H1 (cell line): ENCODE measurements around the gene PDZD8. TPM values are rescaled to one million over a fixed set of nuclear protein-coding genes. Genes with fewer than 3 reads are reported as not detected.

Experiments used
- CTCF ChIA-PET: fragments of 300-600 bp; sonication (Branson Sonifier 250); formaldehyde crosslinking; loops from one replicate; lab custom pipeline; 2021; ENCODE audit not compliant: partially characterized antibody; lab: Charles Lee
- POLR2A ChIA-PET: fragments of 300-600 bp; sonication (Branson Sonifier 250); formaldehyde crosslinking; loops from one replicate; lab custom pipeline; 2021; ENCODE audit warnings: inconsistent platforms; ENCODE audit not compliant: partially characterized antibody; lab: Charles Lee
- DNase-seq, 2 experiments: peaks; one replicate each; pipeline versions ENCODE4 v3.0.0 to v3.0.0-alpha.2; 2010 to 2022; ENCODE audit warnings: low spot score in 2 of 2, low read depth in 1 of 2, mixed read lengths in 1 of 2
- FAIRE-seq: peaks from 2 replicates; lab custom pipeline; 2011; peaks lifted over from hg19 to GRCh38; lab: Jason Lieb, UNC
- H2AFZ ChIP-seq: 2 replicates; pipeline ENCODE4 v1.8.1; 2012; ENCODE audit warnings: low read length, inconsistent platforms
- H2AK5ac ChIP-seq: 2 replicates; pipeline ENCODE4 v1.6.1; 2013; ENCODE audit warnings: low read depth, low read length
- H2BK120ac ChIP-seq: replicated peaks from 2 replicates; pipeline ENCODE3; 2013; ENCODE audit warnings: low read depth, low read length, inconsistent platforms
- H2BK12ac ChIP-seq: 2 replicates; pipeline ENCODE4 v1.6.1; 2013; ENCODE audit warnings: low read depth, low read length
- H2BK15ac ChIP-seq: 2 replicates; pipeline ENCODE4 v1.6.1; 2013; ENCODE audit warnings: low read length
- H2BK20ac ChIP-seq: 2 replicates; pipeline ENCODE4 v1.6.1; 2013; ENCODE audit warnings: low read length
- H2BK5ac ChIP-seq: 2 replicates; pipeline ENCODE4 v1.6.1; 2013; ENCODE audit warnings: low read depth, low read length
- H3K14ac ChIP-seq: 2 replicates; pipeline ENCODE4 v1.6.1; 2013; ENCODE audit warnings: inconsistent platforms; ENCODE audit not compliant: insufficient read length
- H3K18ac ChIP-seq: 2 replicates; pipeline ENCODE4 v1.6.1; 2013; ENCODE audit warnings: low read length; ENCODE audit errors: extremely low read depth
- H3K23ac ChIP-seq: 2 replicates; pipeline ENCODE4 v1.6.1; 2013; ENCODE audit warnings: inconsistent platforms; ENCODE audit not compliant: insufficient read length
- H3K23me2 ChIP-seq: 2 replicates; pipeline ENCODE4 v1.6.1; 2013; ENCODE audit warnings: low read depth, low read length
- H3K27ac ChIP-seq: 2 replicates; pipeline ENCODE4 v1.6.1; 2011; ENCODE audit warnings: low read depth, low read length, inconsistent platforms
- H3K27me3 ChIP-seq, 4 experiments: replicated peaks in 1 of 4; 1 replicate in 1 of 4; 2 replicates in 3 of 4; pipeline versions ENCODE4 v1.6.1 to v1.8.1; 2011 to 2013; ENCODE audit warnings: low read length in 3 of 4, mild to moderate bottlenecking in 3 of 4, inconsistent platforms in 2 of 4, mixed read lengths in 2 of 4, moderate library complexity in 1 of 4; ENCODE audit not compliant: control insufficient read depth in 3 of 4, insufficient read depth in 3 of 4; ENCODE audit errors: extremely low read depth in 1 of 4
- H3K36me3 ChIP-seq, 4 experiments: 2 replicates each; pipeline versions ENCODE4 v1.6.1 to v1.8.1; 2011 to 2013; ENCODE audit warnings: mild to moderate bottlenecking in 4 of 4, low read length in 3 of 4, moderate library complexity in 2 of 4, control low read depth in 1 of 4, inconsistent platforms in 1 of 4; ENCODE audit not compliant: insufficient read depth in 4 of 4, control insufficient read depth in 2 of 4
- H3K4ac ChIP-seq: replicated peaks from 2 replicates; pipeline ENCODE3; 2013; ENCODE audit warnings: low read length, low read depth, mixed read lengths, inconsistent platforms; ENCODE audit not compliant: insufficient read length
- H3K4me1 ChIP-seq, 4 experiments: replicated peaks in 1 of 4; 1 replicate in 1 of 4; 2 replicates in 3 of 4; pipeline versions ENCODE4 v1.6.1 to v1.8.1; 2011 to 2013; ENCODE audit warnings: low read length in 3 of 4, inconsistent platforms in 2 of 4, mixed read lengths in 1 of 4; ENCODE audit not compliant: insufficient read depth in 4 of 4, control insufficient read depth in 3 of 4
- H3K4me2 ChIP-seq, 2 experiments: 2 replicates each; pipeline versions ENCODE4 v1.6.1 to v1.8.1; 2011 to 2013; ENCODE audit warnings: low read depth in 2 of 2, low read length in 2 of 2, control low read depth in 1 of 2, inconsistent platforms in 1 of 2, mild to moderate bottlenecking in 1 of 2; ENCODE audit not compliant: insufficient read depth in 1 of 2
- H3K4me3 ChIP-seq, 4 experiments: fragments of 200-600, 300-600 bp in 1 of 4; sonication (generic), shearing (Covaris generic), sonication (Bioruptor Twin) in 1 of 4; 2 replicates each; pipeline versions ENCODE4 v1.5.1 to v1.8.1; 2011 to 2016; ENCODE audit warnings: low read length in 4 of 4, low read depth in 3 of 4, control low read depth in 2 of 4, inconsistent platforms in 2 of 4, mild to moderate bottlenecking in 2 of 4, mixed read lengths in 1 of 4, moderate library complexity in 1 of 4; ENCODE audit not compliant: insufficient read depth in 2 of 4; ENCODE audit errors: extremely low read depth in 1 of 4
- H3K56ac ChIP-seq: replicated peaks from 2 replicates; pipeline ENCODE3; 2013; ENCODE audit warnings: low read depth, mild to moderate bottlenecking, mixed read lengths, low read length, inconsistent platforms; ENCODE audit not compliant: insufficient read length
- H3K79me1 ChIP-seq: 2 replicates; pipeline ENCODE4 v1.6.1; 2013; ENCODE audit warnings: low read depth, low read length, control low read depth
- H3K79me2 ChIP-seq, 2 experiments: 2 replicates each; pipeline versions ENCODE4 v1.6.1 to v1.8.1; 2012 to 2013; ENCODE audit warnings: low read length in 2 of 2, mild to moderate bottlenecking in 2 of 2, inconsistent platforms in 1 of 2; ENCODE audit not compliant: insufficient read depth in 2 of 2, control insufficient read depth in 1 of 2
- H3K9ac ChIP-seq, 4 experiments: replicated peaks in 1 of 4; 1 replicate in 1 of 4; 2 replicates in 3 of 4; pipeline versions ENCODE4 v1.6.1 to v1.8.1; 2011 to 2013; ENCODE audit warnings: low read depth in 3 of 4, low read length in 3 of 4, control low read depth in 2 of 4, mild to moderate bottlenecking in 2 of 4, moderate library complexity in 2 of 4, inconsistent platforms in 1 of 4; ENCODE audit errors: extremely low read depth in 1 of 4
- H3K9me3 ChIP-seq, 2 experiments: 2 replicates each; pipeline versions ENCODE4 v1.6.1 to v1.8.1; 2012 to 2013; ENCODE audit warnings: mild to moderate bottlenecking in 2 of 2, moderate library complexity in 2 of 2, control low read depth in 1 of 2, inconsistent platforms in 1 of 2, low read depth in 1 of 2, low read length in 1 of 2, mixed read lengths in 1 of 2; ENCODE audit not compliant: insufficient read depth in 2 of 2
- H4K20me1 ChIP-seq, 2 experiments: replicated peaks in 1 of 2; 2 replicates each; pipeline versions ENCODE3 to v1.8.1; 2011 to 2013; ENCODE audit warnings: inconsistent platforms in 2 of 2, low read length in 2 of 2, mild to moderate bottlenecking in 1 of 2; ENCODE audit not compliant: insufficient read depth in 2 of 2, control insufficient read depth in 1 of 2
- H4K5ac ChIP-seq: 2 replicates; pipeline ENCODE4 v1.6.1; 2013; ENCODE audit warnings: low read length, low read depth, mixed read lengths, inconsistent platforms; ENCODE audit not compliant: insufficient read length
- H4K8ac ChIP-seq: 2 replicates; pipeline ENCODE4 v1.8.0; 2013; ENCODE audit warnings: mild to moderate bottlenecking, moderate library complexity, low read length, inconsistent platforms; ENCODE audit not compliant: insufficient read depth; ENCODE audit errors: extremely low read depth
- H4K91ac ChIP-seq: replicated peaks from 2 replicates; pipeline ENCODE3; 2013; ENCODE audit warnings: low read length, mixed read lengths, inconsistent platforms; ENCODE audit not compliant: insufficient read length
- ATF2 ChIP-seq: IDR thresholded peaks from 2 replicates; pipeline ENCODE4 v1.6.1; 2012; ENCODE audit warnings: low read length, inconsistent platforms
- ATF3 ChIP-seq: IDR thresholded peaks from 2 replicates; pipeline ENCODE4 v1.6.1; 2011; ENCODE audit warnings: low read depth, mild to moderate bottlenecking, low read length; ENCODE audit not compliant: insufficient read depth
- BCL11A ChIP-seq, 2 experiments: IDR thresholded peaks; one replicate each; pipeline ENCODE4 v1.6.1; 2011; ENCODE audit warnings: low read depth in 2 of 2, low read length in 2 of 2, mild to moderate bottlenecking in 2 of 2
- KDM4A ChIP-seq: IDR thresholded peaks from one replicate; pipeline ENCODE4 v1.7.1; 2012; ENCODE audit warnings: low read depth, mild to moderate bottlenecking, moderate library complexity, low read length, inconsistent platforms; ENCODE audit not compliant: severe bottlenecking
- RNF2 ChIP-seq: fragments of 200-900, 300-1000 bp; sonication (generic); IDR thresholded peaks from 2 replicates; pipeline ENCODE4 v1.7.1; 2016; ENCODE audit warnings: borderline replicate concordance, low read depth, mild to moderate bottlenecking, antibody characterized with exemption, low read length; ENCODE audit not compliant: poor library complexity, severe bottlenecking; ENCODE audit errors: missing control alignments
- RXRA ChIP-seq: IDR thresholded peaks from 2 replicates; pipeline ENCODE4 v1.6.1; 2011; ENCODE audit warnings: low read depth, mild to moderate bottlenecking, low read length, moderate library complexity; ENCODE audit not compliant: insufficient read depth
- SIRT6 ChIP-seq: IDR thresholded peaks from one replicate; pipeline ENCODE4 v1.7.1; 2012; ENCODE audit warnings: low read length, inconsistent platforms
- SUZ12 ChIP-seq: fragments of 200-600 bp; sonication (generic); IDR thresholded peaks from 2 replicates; pipeline ENCODE4 v1.6.1; 2012; ENCODE audit warnings: mild to moderate bottlenecking, inconsistent platforms, low read length, moderate library complexity, mixed read lengths
- TBP ChIP-seq: IDR thresholded peaks from 2 replicates; pipeline ENCODE4 v1.6.1; 2011; ENCODE audit warnings: low read depth, low read length, improper control_type of control experiment
- WGBS, 2 experiments: shearing (Covaris generic) in 1 of 2; methylation state at CpG; one replicate each; pipeline versions ENCODE4 v1.1.6 to v1.1.7; 2013 to 2015; ENCODE audit warnings: low lambda C conversion rate in 2 of 2, mixed read lengths in 2 of 2, inconsistent platforms in 1 of 2, low coverage in 1 of 2, missing lambda C conversion rate in 1 of 2; ENCODE audit not compliant: insufficient replicate concordance in 2 of 2, insufficient coverage in 1 of 2, insufficient read length in 1 of 2; ENCODE audit errors: extremely low coverage in 1 of 2, missing lambda C conversion rate in 1 of 2; 5-methylcytosine and 5-hydroxymethylcytosine counted together
- polyA plus RNA-seq, 7 experiments: library from polyadenylated mRNA; depleted of rRNA in 3 of 7; stranded (reverse) in 5 of 7; unstranded in 2 of 7; fragments of >200 nt in 5 of 7; fragments of 200-250 nt in 2 of 7; gene quantifications; 1 replicate in 5 of 7; 2 replicates in 1 of 7; 4 replicates in 1 of 7; pipeline versions ENCODE4 v1.2.1 to v1.2.3, GENCODE V29; 2011 to 2013; ENCODE audit warnings: missing spikeins in 2 of 7, mixed read lengths in 2 of 7
- total RNA-seq: library from RNA; stranded (reverse); fragmentation: NEBNext Ultra II Directional; extraction: Animal tissue kit (Norgen Biotek cat#: 25700); gene quantifications from 2 replicates; pipeline ENCODE4 v1.2.1, GENCODE V29; 2021

PDZD8 gene
- total and polyA plus RNA-seq, 2 of the 8 experiments (the other 6 are each of a cell fraction or from before 2014, with no cell fraction given): 10.9 to 50.1 TPM

DNA sequence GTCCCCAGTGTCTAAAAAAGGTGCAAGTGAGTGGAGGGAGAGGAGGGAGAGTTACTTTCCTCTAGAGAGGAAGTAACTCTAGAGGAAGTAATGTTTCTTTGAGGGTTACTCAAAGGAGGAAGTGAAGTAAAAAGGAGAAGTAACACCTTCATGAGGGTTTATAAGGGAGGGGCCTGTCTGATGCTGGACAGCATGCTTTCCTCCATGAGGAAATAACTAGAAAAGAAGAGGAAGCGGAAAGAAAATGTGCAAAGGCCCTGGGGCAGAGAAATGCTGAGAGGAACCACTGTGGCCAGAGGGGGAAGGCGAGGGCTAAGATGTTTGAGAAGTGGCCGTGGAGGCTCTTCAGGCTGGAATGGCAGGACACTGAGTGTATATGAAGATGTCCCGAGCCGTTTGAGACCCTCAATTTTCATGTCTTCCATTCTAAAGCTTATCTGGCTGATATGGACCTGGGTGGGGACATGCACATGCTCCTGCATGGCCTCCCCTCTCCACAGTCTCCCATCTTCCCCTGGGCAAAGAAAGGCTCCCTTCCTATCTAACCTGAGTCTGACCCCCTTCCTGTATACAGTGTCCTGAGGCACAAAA lies 137.7 kb downstream of the PDZD8 start:
- CTCF ChIA-PET: interaction anchor here (2.1 to 2.4 kb wide), 2 partner anchors 21 to 81 kb away, joined by 7 to 8 read pairs; no protein-coding TSS in a partner anchor
- Histone ChIP-seq H3K79me1 (no peaks in the 10 kb centered on the region), H3K27me3 (peaks cover 2 to 17% (median 9%) of the 10 kb centered on the region in 4 experiments)

More for the DNA sequence above, 137.7 kb downstream of the PDZD8 start:
- no peak for FAIRE-seq
- Histone ChIP-seq H3K56ac (no peak overlapping the region), H4K91ac (no peak overlapping the region), H3K4ac (no peak overlapping the region), H4K20me1 (no peaks in the 10 kb centered on the region), H2BK5ac (no peak overlapping the region), H3K27ac (no peak overlapping the region), H3K23ac (no peak overlapping the region), H2AK5ac (no peak overlapping the region), H3K4me2 (no peak overlapping the region), H2BK20ac (no peak overlapping the region), H2BK120ac (no peak overlapping the region), H3K79me2 (no peaks in the 10 kb centered on the region), H3K14ac (no peak overlapping the region), H3K23me2 (peaks cover 11% of the 10 kb centered on the region; the same call in 1 of the 2 replicates), H3K4me1 (peaks cover 0 to 6% (median 3%) of the 10 kb centered on the region in 4 experiments; a peak in 5 of 7 replicates), H3K36me3 (no peaks in the 10 kb centered on the region), H2BK12ac (no peak overlapping the region), H4K8ac (no peak overlapping the region), H2BK15ac (no peak overlapping the region), H2AFZ (no peak overlapping the region), H3K18ac (no peak overlapping the region), H3K9ac (no peak overlapping the region), H4K5ac (no peak overlapping the region), H3K9me3 (no peaks in the 10 kb centered on the region), H3K4me3 (no peak overlapping the region)
- POLR2A ChIA-PET: no interaction called here
- no peak for DNase-seq
- no peak for TF ChIP-seq RXRA
- no peak for TF ChIP-seq RNF2
- no peak for TF ChIP-seq SUZ12
- no peak for TF ChIP-seq ATF3
- TF ChIP-seq SIRT6: no peak
- TF ChIP-seq ATF2: no peak
- no peak for TF ChIP-seq KDM4A
- no peak for TF ChIP-seq BCL11A (IDR thresholded peaks at IDR 0.05; ENCODE audit: low read depth in 2 of 2, low read length in 2 of 2)
- no peak for TF ChIP-seq TBP
- 86% methylated on average over 5 of the region's 5 CpGs; no CpG with 5 or more reads in 1 of the 2 experiments for WGBS, 2 experiments
